NCI-H1417 treated with DMSO at 0.1 percent for 48 hours (cell line): ENCODE results near the gene HBZ.
"Not testable (repeated sequence)": the region's sequence is repeated elsewhere in the genome, so short reads cannot be mapped to it uniquely, and the experiment has no call there.

Source experiments
- DNase-seq: peaks from one replicate; lab custom pipeline; 2025; lab: John Stamatoyannopoulos, UW

The HBZ gene

DNA sequence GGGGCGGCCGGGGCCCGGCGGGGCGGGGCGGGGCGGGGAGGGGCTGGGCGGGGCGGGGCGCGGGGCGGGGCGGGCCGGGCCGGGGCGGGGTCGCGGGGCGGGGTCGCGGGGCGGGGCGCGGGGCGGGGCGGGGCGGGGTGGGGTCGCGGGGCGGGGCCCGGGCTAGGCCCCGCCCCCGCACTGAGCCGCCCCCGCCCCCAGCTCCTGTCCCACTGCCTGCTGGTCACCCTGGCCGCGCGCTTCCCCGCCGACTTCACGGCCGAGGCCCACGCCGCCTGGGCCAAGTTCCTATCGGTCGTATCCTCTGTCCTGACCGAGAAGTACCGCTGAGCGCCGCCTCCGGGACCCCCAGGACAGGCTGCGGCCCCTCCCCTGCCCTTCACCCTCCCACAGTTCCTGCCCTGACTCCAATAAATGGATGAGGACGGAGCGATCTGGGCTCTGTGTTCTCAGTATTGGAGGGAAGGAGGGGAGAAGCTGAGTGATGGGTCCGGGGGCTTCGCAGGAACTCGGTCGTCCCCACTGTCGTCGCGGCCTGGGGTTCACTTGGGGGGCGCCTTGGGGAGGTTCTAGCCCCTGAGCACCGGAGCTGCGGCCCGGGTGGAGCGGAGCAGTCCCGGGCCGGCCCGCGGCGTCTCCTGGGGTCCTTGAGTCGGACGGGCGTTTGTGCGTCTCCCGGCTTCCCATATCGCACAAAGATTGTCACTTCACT lies 12.5 kb downstream of the HBZ start:
- DNase-seq, result no peak

DNA sequence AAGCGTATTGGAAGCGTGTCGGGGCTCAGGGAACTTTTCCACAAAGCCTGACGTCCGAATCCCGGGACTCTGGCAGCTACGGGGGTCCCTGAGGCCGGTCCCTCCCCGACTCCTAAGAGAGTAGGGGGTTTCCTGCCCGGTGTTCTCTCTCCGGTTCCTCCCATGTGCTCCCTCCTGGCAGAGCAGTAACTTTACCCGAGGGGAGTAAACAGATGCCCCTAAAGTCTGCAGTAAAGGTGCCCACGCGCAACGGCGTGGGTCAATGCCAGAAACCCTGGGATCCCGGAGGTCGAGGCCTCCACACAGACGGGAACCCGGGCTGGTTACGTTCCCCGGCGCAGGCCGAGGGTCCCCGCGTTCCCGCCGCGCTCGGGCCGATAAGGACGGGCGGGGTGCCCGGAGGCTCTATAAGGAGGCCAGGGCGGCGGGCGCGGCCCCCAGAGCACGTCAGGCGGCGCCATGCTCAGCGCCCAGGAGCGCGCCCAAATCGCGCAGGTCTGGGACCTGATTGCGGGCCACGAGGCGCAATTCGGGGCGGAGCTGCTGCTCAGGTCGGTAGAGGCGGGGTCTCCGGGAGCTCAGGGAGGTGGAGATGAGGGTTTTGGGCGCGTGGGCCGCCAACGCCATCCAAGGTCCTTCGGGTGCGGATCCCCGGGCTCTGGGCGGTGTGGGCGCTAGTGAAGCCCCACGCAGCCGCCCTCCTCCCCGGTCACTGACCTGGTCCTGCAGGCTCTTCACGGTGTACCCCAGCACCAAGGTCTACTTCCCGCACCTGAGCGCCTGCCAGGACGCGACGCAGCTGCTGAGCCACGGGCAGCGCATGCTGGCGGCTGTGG lies 13.3 kb downstream of the HBZ start, which contains the start of gene HBM:
TSS of gene HBM (plus strand) at position 440 of the 836 bp plus-strand sequence. CDS start at position 460, 20 bp downstream.
- DNase-seq, result no peak

DNA sequence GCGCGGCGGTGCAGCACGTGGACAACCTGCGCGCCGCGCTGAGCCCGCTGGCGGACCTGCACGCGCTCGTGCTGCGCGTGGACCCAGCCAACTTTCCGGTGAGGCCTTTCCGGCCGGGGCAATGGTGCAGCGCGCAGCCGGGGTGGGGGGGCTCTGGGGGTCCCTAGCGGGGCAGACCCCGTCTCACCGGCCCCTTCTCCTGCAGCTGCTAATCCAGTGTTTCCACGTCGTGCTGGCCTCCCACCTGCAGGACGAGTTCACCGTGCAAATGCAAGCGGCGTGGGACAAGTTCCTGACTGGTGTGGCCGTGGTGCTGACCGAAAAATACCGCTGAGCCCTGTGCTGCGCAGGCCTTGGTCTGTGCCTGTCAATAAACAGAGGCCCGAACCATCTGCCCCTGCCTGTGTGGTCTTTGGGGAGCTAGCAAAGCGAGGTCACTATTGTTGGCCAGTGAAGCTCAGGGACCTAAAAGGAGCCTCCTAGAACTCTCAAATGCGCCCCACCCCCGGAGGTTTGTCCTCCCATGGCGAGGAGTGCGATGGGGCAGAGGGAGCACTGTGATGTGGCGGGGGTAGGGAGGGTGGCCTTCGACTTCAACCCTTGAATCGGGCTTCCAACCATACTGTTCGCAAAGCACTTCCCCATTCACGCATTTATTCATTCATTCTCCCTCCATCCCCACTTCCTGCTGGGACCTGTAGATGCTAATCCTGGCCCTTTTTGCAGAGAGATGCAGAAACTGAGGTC lies 14.1 kb downstream of the HBZ start:
- DNase-seq, result no peak

DNA sequence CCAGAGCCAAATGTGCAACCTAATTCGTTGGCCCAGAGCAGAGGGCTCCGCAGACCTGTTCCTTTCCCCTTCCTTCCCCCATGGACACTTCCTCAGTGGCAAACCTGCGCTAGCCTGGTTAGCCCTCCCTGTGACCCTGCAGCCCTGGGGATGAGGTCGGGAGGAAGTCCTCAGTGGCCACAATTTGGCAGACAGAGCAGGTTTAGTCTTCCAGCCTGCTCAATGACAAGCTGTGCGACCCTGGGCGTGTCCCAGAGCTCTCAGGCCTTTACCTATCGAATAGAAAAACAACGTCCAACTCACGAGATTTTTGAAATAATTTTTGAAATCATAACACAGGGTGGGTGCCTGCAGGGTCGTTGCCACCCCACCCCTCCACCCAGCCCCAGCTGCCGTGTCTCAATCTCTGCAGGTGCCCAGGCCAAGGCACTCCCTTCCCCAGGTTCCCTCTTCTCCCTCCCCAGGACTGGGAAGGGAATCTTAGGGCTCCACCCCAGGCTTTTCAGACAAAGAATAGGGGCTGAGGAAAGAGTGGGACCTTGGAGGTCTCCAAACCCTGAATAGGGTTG lies 14.8 kb downstream of the HBZ start:
- DNase-seq, result no peak

DNA sequence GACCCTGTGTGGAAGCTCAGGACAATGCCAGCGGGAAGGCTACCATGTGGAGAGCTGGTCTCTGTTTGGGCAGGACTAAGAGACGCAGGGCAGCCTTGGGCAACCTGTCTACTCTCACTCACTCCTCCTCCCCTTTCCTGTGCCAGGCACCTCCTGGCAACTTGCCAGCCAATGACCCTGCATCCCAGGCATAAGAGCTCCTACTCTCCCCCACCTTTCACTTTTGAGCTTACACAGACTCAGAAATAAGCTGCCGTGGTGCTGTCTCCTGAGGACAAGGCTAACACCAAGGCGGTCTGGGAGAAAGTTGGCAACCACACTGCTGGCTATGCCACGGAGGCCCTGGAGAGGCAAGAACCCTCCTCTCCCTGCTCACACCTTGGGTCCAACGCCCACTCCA lies 16.0 kb downstream of the HBZ start:
- no peak for DNase-seq

DNA sequence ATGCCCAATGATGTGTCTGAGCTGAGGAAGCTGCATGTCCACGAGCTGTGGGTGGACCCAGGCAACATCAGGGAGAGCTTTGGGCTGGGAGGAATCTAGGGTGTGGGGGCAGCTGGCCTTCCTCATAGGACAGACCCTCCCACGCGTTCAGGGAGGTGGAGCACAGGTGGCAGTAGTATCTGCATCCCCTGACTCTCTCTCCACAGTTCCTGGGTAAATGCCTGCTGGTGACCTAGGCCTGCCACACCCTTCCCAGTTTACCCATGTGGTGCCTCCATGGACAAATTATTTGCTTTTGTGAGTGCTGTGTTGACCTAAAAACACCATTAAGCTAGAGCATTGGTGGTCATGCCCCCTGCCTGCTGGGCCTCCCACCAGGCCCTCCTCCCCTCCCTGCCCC lies 16.6 kb downstream of the HBZ start:
- DNase-seq, result no peak

DNA sequence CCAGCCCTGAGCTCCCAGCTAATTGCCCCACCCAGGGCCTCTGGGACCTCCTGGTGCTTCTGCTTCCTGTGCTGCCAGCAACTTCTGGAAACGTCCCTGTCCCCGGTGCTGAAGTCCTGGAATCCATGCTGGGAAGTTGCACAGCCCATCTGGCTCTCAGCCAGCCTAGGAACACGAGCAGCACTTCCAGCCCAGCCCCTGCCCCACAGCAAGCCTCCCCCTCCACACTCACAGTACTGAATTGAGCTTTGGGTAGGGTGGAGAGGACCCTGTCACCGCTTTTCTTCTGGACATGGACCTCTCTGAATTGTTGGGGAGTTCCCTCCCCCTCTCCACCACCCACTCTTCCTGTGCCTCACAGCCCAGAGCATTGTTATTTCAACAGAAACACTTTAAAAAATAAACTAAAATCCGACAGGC lies 17.7 kb downstream of the HBZ start:
- DNase-seq, result not testable (repeated sequence)

DNA sequence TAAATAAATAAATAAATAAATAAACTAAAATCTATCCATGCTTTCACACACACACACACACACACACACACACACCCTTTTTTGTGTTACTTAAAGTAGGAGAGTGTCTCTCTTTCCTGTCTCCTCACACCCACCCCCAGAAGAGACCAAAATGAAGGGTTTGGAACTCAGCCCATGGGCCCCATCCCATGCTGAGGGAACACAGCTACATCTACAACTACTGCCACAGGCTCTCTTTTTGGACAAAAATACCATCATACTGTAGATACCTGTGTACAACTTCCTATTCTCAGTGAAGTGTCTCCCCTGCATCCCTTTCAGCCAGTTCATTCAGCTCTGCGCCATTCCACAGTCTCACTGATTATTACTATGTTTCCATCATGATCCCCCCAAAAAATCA lies 18.3 kb downstream of the HBZ start:
- DNase-seq, result no peak

DNA sequence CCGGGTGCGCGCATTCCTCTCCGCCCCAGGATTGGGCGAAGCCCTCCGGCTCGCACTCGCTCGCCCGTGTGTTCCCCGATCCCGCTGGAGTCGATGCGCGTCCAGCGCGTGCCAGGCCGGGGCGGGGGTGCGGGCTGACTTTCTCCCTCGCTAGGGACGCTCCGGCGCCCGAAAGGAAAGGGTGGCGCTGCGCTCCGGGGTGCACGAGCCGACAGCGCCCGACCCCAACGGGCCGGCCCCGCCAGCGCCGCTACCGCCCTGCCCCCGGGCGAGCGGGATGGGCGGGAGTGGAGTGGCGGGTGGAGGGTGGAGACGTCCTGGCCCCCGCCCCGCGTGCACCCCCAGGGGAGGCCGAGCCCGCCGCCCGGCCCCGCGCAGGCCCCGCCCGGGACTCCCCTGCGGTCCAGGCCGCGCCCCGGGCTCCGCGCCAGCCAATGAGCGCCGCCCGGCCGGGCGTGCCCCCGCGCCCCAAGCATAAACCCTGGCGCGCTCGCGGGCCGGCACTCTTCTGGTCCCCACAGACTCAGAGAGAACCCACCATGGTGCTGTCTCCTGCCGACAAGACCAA lies 20.0 kb downstream of the HBZ start, which contains the start of gene HBA2:
TSS of gene HBA2 (plus strand) at position 503 of the 568 bp plus-strand sequence. CDS start at position 540, 37 bp downstream.
- not testable (repeated sequence) for DNase-seq

DNA sequence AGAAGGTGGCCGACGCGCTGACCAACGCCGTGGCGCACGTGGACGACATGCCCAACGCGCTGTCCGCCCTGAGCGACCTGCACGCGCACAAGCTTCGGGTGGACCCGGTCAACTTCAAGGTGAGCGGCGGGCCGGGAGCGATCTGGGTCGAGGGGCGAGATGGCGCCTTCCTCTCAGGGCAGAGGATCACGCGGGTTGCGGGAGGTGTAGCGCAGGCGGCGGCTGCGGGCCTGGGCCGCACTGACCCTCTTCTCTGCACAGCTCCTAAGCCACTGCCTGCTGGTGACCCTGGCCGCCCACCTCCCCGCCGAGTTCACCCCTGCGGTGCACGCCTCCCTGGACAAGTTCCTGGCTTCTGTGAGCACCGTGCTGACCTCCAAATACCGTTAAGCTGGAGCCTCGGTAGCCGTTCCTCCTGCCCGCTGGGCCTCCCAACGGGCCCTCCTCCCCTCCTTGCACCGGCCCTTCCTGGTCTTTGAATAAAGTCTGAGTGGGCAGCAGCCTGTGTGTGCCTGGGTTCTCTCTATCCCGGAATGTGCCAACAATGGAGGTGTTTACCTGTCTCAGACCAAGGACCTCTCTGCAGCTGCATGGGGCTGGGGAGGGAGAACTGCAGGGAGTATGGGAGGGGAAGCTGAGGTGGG lies 20.9 kb downstream of the HBZ start:
- not testable (repeated sequence) for DNase-seq

DNA sequence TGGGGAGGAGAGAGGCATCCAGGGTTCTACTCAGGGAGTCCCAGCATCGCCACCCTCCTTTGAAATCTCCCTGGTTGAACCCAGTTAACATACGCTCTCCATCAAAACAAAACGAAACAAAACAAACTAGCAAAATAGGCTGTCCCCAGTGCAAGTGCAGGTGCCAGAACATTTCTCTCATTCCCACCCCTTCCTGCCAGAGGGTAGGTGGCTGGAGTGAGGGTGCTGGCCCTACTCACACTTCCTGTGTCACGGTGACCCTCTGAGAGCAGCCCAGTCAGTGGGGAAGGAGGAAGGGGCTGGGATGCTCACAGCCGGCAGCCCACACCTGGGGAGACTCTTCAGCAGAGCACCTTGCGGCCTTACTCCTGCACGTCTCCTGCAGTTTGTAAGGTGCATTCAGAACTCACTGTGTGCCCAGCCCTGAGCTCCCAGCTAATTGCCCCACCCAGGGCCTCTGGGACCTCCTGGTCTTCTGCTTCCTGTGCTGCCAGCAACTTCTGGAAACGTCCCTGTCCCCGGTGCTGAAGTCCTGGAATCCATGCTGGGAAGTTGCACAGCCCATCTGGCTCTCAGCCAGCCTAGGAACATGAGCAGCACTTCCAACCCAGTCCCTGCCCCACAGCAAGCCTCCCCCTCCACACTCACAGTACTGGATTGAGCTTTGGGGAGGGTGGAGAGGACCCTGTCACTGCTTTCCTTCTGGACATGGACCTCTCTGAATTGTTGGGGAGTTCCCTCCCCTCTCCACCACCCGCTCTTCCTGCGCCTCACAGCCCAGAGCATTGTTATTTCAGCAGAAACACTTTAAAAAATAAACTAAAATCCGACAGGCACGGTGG lies 21.7 kb downstream of the HBZ start:
- DNase-seq, result not testable (repeated sequence)

DNA sequence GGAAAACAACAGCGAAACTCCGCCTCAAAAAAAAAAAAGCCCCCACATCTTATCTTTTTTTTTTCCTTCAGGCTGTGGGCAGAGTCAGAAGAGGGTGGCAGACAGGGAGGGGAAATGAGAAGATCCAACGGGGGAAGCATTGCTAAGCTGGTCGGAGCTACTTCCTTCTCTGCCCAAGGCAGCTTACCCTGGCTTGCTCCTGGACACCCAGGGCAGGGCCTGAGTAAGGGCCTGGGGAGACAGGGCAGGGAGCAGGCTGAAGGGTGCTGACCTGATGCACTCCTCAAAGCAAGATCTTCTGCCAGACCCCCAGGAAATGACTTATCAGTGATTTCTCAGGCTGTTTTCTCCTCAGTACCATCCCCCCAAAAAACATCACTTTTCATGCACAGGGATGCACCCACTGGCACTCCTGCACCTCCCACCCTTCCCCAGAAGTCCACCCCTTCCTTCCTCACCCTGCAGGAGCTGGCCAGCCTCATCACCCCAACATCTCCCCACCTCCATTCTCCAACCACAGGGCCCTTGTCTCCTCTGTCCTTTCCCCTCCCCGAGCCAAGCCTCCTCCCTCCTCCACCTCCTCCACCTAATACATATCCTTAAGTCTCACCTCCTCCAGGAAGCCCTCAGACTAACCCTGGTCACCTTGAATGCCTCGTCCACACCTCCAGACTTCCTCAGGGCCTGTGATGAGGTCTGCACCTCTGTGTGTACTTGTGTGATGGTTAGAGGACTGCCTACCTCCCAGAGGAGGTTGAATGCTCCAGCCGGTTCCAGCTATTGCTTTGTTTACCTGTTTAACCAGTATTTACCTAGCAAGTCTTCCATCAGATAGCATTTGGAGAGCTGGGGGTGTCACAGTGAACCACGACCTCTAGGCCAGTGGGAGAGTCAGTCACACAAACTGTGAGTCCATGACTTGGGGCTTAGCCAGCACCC lies 22.8 kb downstream of the HBZ start:
- DNase-seq, result no peak

DNA sequence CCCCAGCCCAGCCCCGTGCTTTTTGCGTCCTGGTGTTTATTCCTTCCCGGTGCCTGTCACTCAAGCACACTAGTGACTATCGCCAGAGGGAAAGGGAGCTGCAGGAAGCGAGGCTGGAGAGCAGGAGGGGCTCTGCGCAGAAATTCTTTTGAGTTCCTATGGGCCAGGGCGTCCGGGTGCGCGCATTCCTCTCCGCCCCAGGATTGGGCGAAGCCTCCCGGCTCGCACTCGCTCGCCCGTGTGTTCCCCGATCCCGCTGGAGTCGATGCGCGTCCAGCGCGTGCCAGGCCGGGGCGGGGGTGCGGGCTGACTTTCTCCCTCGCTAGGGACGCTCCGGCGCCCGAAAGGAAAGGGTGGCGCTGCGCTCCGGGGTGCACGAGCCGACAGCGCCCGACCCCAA lies 23.6 kb downstream of the HBZ start:
- DNase-seq, result not testable (repeated sequence)

DNA sequence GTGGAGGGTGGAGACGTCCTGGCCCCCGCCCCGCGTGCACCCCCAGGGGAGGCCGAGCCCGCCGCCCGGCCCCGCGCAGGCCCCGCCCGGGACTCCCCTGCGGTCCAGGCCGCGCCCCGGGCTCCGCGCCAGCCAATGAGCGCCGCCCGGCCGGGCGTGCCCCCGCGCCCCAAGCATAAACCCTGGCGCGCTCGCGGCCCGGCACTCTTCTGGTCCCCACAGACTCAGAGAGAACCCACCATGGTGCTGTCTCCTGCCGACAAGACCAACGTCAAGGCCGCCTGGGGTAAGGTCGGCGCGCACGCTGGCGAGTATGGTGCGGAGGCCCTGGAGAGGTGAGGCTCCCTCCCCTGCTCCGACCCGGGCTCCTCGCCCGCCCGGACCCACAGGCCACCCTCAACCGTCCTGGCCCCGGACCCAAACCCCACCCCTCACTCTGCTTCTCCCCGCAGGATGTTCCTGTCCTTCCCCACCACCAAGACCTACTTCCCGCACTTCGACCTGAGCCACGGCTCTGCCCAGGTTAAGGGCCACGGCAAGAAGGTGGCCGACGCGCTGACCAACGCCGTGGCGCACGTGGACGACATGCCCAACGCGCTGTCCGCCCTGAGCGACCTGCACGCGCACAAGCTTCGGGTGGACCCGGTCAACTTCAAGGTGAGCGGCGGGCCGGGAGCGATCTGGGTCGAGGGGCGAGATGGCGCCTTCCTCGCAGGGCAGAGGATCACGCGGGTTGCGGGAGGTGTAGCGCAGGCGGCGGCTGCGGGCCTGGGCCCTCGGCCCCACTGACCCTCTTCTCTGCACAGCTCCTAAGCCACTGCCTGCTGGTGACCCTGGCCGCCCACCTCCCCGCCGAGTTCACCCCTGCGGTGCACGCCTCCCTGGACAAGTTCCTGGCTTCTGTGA lies 24.3 kb downstream of the HBZ start, which contains the start of gene HBA1:
TSS of gene HBA1 (plus strand) at position 204 of the 906 bp plus-strand sequence. CDS start at position 241, 37 bp downstream.
- DNase-seq, result not testable (repeated sequence)

DNA sequence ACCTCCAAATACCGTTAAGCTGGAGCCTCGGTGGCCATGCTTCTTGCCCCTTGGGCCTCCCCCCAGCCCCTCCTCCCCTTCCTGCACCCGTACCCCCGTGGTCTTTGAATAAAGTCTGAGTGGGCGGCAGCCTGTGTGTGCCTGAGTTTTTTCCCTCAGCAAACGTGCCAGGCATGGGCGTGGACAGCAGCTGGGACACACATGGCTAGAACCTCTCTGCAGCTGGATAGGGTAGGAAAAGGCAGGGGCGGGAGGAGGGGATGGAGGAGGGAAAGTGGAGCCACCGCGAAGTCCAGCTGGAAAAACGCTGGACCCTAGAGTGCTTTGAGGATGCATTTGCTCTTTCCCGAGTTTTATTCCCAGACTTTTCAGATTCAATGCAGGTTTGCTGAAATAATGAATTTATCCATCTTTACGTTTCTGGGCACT lies 25.0 kb downstream of the HBZ start:
- DNase-seq, result no peak

DNA sequence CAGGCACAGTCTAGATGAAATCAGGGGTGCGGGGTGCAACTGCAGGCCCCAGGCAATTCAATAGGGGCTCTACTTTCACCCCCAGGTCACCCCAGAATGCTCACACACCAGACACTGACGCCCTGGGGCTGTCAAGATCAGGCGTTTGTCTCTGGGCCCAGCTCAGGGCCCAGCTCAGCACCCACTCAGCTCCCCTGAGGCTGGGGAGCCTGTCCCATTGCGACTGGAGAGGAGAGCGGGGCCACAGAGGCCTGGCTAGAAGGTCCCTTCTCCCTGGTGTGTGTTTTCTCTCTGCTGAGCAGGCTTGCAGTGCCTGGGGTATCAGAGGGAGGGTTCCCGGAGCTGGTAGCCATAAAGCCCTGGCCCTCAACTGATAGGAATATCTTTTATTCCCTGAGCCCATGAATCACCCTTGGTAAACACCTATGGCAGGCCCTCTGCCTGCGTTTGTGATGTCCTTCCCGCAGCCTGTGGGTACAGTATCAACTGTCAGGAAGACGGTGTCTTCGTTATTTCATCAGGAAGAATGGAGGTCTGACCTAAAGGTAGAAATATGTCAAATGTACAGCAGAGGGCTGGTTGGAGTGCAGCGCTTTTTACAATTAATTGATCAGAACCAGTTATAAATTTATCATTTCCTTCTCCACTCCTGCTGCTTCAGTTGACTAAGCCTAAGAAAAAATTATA lies 25.7 kb downstream of the HBZ start:
- DNase-seq, result no peak

DNA sequence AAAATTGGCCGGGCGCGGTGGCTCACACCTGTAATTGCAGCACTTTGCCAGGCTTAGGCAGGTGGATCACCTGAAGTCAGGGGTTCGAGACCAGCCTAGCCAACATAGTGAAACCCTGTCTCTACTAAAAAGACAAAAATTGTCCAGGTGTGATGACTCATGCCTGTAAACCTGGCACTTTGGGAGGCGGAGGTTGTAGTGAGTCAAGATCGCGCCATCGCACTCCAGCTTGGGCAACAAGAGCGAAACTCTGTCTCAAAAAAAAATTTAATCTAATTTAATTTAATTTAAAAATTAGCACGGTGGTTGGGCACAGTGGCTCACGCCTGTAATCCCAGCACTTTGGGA lies 26.2 kb downstream of the HBZ start:
- DNase-seq, result no peak
